Omental fat pad (tissue), 4 donors: ENCODE data around the gene AP5Z1. TPM values are rescaled to one million over a fixed set of nuclear protein-coding genes. Genes with fewer than 3 reads are reported as not detected.

Experiments
- small RNA-seq: library from RNA; depleted of rRNA; stranded (forward); fragments of <200 nt; gene quantifications from one replicate; pipeline ENCODE3, GENCODE V24; 2016
- total RNA-seq, 4 donors: library from RNA; depleted of rRNA; stranded (reverse); fragments of >200 nt; gene quantifications; one replicate each; pipeline ENCODE4 v1.1.0, GENCODE V29; 2016

The AP5Z1 gene
- total RNA-seq, 4 donors from 2014 or later, result 14.8 to 36.9 (median 28.1) TPM

Small RNA genes lying within 50 kb of the gene (small RNA-seq; reads per million reads assigned to genes)
- gene MIR4656, result not detected
- not detected for gene RF00019

Other genes with a start within 250 kb of the AP5Z1 start
- gene FOXK1, start 93.3 kb upstream of the AP5Z1 start, total RNA-seq, result 10 to 100 TPM; 10.8 to 35.0 (median 20.4) TPM
- 1 to 10 TPM in 1 of 4 donors, under 1 TPM in 3; 0.12 to 1.4 (median 0.31) TPM for gene PAPOLB, start 86.4 kb downstream of the AP5Z1 start, total RNA-seq
- 10 to 100 TPM in 1 of 4 donors, 1 to 10 TPM in 3; 1.1 to 12.3 (median 4.4) TPM for gene RADIL, start 108.1 kb downstream of the AP5Z1 start, total RNA-seq
- not detected for gene MMD2, start 183.6 kb downstream of the AP5Z1 start, total RNA-seq